ENCODE data around the gene IPO7. TPM values are rescaled to one million over a fixed set of nuclear protein-coding genes. Genes with fewer than 3 reads are reported as not detected.
"Not testable (repeated sequence)": the region's sequence is repeated elsewhere in the genome, so short reads cannot be mapped to it uniquely, and the experiment has no call there.

Gene IPO7
- total RNA-seq, 4 donors from 2014 or later = 79.1 to 188 (median 140) TPM

DNA sequence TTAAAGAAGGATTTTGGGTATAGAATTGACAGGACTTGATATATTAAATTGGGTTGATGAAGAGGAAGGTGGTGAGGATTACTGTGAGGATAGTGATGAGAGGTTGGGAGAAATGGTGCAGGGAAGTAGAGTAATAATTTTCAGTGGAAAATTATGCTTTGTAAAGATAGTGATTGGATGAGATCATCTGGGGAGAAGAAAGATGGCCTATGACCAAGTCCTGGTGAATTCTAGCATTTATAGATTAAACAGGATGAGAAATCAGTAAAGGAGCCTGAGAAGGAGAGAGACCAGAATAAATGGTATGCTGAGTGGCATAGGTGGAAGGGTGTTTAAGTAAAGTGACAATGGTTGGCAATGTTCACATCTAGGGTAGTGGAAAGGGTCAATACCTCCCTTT is 15.0 kb downstream of the IPO7 start:
- H3K4me3 ChIP-seq = no peak overlapping the region
- no peak overlapping the region for H3K27ac ChIP-seq
- no peaks in the 10 kb centered on the region for H3K36me3 ChIP-seq
- H3K9me3 ChIP-seq = no peaks in the 10 kb centered on the region
- DNase-seq = no peak
- no peaks in the 10 kb centered on the region for H3K4me1 ChIP-seq
- TF ChIP-seq POLR2A (IDR thresholded peaks at IDR 0.05) = no peak
- TF ChIP-seq, protein P1, sequence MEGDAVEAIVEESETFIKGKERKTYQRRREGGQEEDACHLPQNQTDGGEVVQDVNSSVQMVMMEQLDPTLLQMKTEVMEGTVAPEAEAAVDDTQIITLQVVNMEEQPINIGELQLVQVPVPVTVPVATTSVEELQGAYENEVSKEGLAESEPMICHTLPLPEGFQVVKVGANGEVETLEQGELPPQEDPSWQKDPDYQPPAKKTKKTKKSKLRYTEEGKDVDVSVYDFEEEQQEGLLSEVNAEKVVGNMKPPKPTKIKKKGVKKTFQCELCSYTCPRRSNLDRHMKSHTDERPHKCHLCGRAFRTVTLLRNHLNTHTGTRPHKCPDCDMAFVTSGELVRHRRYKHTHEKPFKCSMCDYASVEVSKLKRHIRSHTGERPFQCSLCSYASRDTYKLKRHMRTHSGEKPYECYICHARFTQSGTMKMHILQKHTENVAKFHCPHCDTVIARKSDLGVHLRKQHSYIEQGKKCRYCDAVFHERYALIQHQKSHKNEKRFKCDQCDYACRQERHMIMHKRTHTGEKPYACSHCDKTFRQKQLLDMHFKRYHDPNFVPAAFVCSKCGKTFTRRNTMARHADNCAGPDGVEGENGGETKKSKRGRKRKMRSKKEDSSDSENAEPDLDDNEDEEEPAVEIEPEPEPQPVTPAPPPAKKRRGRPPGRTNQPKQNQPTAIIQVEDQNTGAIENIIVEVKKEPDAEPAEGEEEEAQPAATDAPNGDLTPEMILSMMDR (IDR thresholded peaks at IDR 0.05) = no peak
- H3K27me3 ChIP-seq = no peaks in the 10 kb centered on the region
- intact Hi-C loops (cut with DNase I; ENCODE audit: low total_unique reads) = no loop called here

DNA sequence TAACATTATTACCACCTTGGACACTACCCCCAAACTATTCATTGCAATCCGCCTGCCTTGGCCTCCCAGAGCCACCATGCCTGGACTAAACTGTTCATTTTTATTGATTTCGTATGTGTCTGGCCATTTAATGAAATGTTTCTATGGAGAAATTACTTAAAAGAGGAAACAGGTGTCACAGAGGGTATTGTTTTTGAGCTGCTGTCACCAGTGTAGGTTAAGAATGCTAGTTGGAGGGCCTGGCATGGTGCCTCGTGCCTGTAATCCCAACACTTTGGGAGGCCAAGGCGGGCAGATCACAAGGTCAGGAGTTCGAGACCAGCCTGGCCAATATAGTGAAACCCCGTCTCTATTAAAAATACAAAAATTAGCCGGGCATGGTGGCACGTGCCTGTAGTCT is 17.4 kb downstream of the IPO7 start:
- intact Hi-C loops (cut with DNase I; ENCODE audit: low total_unique reads); H3K36me3 ChIP-seq; H3K4me1 ChIP-seq; H3K27ac ChIP-seq; DNase-seq; H3K27me3 ChIP-seq; H3K9me3 ChIP-seq; H3K4me3 ChIP-seq: not testable (repeated sequence)

DNA sequence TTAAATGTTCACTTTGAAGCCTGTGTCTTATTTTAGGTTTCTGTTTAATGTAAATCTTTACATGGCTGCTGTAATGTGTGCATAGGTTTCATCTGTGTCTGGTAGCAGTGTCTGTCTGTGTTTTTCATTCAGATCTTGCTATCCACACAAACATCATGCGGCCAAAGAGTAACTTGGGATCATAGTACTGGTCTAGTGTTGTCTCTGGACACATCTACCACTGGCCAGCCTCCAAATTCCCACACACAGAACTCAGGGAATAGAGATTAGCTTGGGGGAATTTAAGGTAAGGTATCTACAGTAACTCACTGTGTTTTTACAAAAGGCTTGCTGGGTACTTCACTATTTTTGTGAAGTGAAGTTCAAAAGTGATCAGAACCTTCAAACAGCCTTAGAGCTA is 44.3 kb downstream of the IPO7 start:
- H3K4me3 ChIP-seq = no peak overlapping the region
- H3K9me3 ChIP-seq = no peaks in the 10 kb centered on the region
- no peak for DNase-seq
- H3K27ac ChIP-seq = no peak overlapping the region
- H3K4me1 ChIP-seq = no peaks in the 10 kb centered on the region
- no peaks in the 10 kb centered on the region for H3K36me3 ChIP-seq
- no peaks in the 10 kb centered on the region for H3K27me3 ChIP-seq
- TF ChIP-seq POLR2A (IDR thresholded peaks at IDR 0.05) = no peak
- TF ChIP-seq, protein P1 (IDR thresholded peaks at IDR 0.05) = no peak
- intact Hi-C loops (cut with DNase I; ENCODE audit: low total_unique reads) = no loop called here

DNA sequence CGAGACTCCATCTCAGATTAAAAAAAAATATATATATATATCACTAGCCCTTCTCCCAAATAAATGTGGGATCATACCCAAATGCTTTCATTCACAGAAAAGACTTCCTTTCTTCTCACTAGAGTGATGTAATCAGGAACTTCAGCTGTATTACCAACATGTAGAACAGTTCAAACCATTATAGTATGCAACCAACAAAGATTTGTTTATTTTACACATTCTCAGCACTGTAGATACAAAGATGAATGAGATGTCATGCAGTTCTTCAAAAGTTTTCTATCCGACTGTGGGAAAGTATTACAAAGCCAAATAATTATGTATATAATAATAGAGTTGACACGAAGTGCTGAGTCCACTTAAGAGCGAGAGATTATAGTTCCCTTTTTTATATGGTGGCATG is 54.2 kb downstream of the IPO7 start:
- intact Hi-C loops (cut with DNase I; ENCODE audit: low total_unique reads) = no loop called here
- Histone ChIP-seq H3K36me3 (peaks cover 0 to 2% of the 10 kb centered on the region in 2 donors), H3K4me1 (no peaks in the 10 kb centered on the region), H3K27me3 (no peaks in the 10 kb centered on the region), H3K4me3 (no peak overlapping the region), H3K27ac (no peak overlapping the region), H3K9me3 (no peaks in the 10 kb centered on the region)
- TF ChIP-seq POLR2A (IDR thresholded peaks at IDR 0.05) = no peak
- TF ChIP-seq, protein P1 (IDR thresholded peaks at IDR 0.05) = no peak
- no peak for DNase-seq

DNA sequence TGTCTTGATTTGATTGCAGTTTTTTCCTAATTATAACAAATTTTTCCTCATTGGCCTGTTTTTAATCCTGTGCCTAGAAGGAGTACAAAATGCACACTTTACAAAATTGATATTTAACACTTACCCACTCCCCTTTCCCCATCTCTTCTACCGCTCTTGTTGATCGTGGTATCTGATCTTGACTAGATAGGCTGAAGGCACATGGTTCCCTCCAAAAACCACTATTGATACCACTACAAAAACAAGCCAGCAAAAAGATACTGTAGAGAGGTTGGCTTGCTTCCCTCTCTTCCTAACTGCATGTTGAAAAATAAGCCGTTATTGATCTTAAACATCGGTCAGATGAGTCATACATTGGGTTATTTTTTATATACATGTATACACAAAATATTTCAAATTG is 61.8 kb downstream of the IPO7 start:
- Histone ChIP-seq H3K4me1 (no peaks in the 10 kb centered on the region), H3K27ac (no peak overlapping the region)
- intact Hi-C loops (cut with DNase I; ENCODE audit: low total_unique reads) = no loop called here

More for the DNA sequence above, 61.8 kb downstream of the IPO7 start:
- no peak for TF ChIP-seq POLR2A (IDR thresholded peaks at IDR 0.05)
- TF ChIP-seq, protein P1 (IDR thresholded peaks at IDR 0.05) = no peak
- H3K36me3 ChIP-seq = peaks cover 0 to 2% of the 10 kb centered on the region in 2 donors
- DNase-seq = no peak
- H3K9me3 ChIP-seq = no peaks in the 10 kb centered on the region
- H3K27me3 ChIP-seq = no peaks in the 10 kb centered on the region
- H3K4me3 ChIP-seq = no peak overlapping the region
